Uterus (tissue), 2 donors: ENCODE data around the gene CAMKV.

Experiments
- POLR2A ChIP-seq, 2 donors: fragments of 450-650 bp; IDR thresholded peaks; one replicate each; pipeline ENCODE4 v1.6.1; 2016; ENCODE audit warnings: antibody characterized with exemption in 2 of 2, mild to moderate bottlenecking in 1 of 2, moderate library complexity in 1 of 2
- TF ChIP-seq, protein P1 (sequence below), 4 experiments: fragments of 200-600 bp in 2 of 4; fragments of 450-650 bp in 2 of 4; sonication (generic) in 2 of 4; IDR thresholded peaks; one replicate each; pipeline ENCODE4 v1.5.1; 2016 to 2019; ENCODE audit warnings: antibody characterized with exemption in 4 of 4, mild to moderate bottlenecking in 2 of 4, moderate library complexity in 1 of 4

DNA sequence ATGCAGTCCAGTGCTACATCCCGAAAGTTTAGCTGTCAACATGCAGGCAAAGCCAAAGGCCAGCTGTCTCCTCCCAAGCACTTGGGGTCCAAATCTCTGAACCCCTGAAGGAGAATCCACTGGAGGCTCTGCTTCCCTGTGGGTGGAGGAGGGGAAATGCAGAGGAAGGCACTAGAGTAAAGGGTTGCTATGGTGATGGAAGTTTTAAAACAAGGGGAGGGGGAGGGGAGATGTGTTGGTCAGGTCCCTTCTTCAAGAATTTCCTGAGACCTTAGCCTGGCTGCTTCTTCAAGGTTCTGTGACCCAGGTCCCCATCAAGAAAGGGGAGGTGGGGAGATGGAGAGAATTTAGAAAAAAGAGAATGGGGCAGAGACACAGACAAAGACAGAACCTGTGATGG, 2.3 kb downstream of the CAMKV start:
- TF ChIP-seq, protein P1, sequence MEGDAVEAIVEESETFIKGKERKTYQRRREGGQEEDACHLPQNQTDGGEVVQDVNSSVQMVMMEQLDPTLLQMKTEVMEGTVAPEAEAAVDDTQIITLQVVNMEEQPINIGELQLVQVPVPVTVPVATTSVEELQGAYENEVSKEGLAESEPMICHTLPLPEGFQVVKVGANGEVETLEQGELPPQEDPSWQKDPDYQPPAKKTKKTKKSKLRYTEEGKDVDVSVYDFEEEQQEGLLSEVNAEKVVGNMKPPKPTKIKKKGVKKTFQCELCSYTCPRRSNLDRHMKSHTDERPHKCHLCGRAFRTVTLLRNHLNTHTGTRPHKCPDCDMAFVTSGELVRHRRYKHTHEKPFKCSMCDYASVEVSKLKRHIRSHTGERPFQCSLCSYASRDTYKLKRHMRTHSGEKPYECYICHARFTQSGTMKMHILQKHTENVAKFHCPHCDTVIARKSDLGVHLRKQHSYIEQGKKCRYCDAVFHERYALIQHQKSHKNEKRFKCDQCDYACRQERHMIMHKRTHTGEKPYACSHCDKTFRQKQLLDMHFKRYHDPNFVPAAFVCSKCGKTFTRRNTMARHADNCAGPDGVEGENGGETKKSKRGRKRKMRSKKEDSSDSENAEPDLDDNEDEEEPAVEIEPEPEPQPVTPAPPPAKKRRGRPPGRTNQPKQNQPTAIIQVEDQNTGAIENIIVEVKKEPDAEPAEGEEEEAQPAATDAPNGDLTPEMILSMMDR (IDR thresholded peaks at IDR 0.05): no peak
- no peak for TF ChIP-seq POLR2A (IDR thresholded peaks at IDR 0.05)
